ENCODE measurements around the gene TREML4. TPM values are rescaled to one million over a fixed set of nuclear protein-coding genes. Genes with fewer than 3 reads are reported as not detected.

The TREML4 gene, protein sequence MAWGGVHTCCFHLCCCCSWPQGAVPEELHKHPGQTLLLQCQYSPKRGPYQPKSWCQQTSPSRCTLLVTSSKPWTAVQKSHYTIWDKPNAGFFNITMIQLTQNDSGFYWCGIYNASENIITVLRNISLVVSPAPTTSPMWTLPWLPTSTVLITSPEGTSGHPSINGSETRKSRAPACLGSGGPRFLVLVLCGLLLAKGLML
- not detected in 2 replicates for total RNA-seq

DNA sequence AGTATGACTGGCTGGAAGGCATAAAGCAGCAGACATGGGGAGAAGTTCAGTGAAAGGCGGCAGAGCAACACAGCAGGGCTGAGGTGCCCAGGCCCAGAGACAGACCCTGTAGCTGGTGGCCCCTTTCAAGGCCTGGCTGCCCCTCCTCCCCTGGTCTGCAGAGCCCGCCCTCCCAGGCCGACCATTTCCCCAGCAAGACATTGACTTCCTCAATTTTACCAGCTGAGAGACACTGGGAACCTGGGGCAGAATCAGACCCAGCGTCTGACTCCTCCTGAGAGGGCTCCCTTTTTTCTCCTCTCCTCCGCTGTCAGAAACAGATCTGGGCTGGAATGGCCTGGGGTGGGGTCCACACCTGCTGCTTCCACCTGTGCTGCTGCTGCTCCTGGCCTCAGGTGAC lies at the start of gene TREML4:
Gene TREML4 (plus strand): TSS at position 254 of the 400 bp plus-strand sequence. CDS start 79 bp downstream, at position 333.
- H3K4me1 ChIP-seq (ENCODE audit: insufficient read depth, low read length), result no peaks in the 10 kb centered on the region
- no peak within 1 kb of the TSS for H3K27ac ChIP-seq (ENCODE audit: low read depth, low read length)
- peaks cover 13% of the 10 kb centered on the region for H3K27me3 ChIP-seq (ENCODE audit: insufficient read depth, low read length)
- no peaks in the 10 kb centered on the region for H3K36me3 ChIP-seq (ENCODE audit: insufficient read depth, low read length)
- no peak for DNase-seq (ENCODE audit: insufficient read length, low spot score, missing footprints)
- no peaks in the 10 kb centered on the region for H4K20me1 ChIP-seq (ENCODE audit: insufficient read depth, low read length)
- H3K4me3 ChIP-seq (ENCODE audit: insufficient read depth, low read length), result no peak within 1 kb of the TSS
- H3K79me2 ChIP-seq (ENCODE audit: insufficient read depth, low read length), result no peaks in the 10 kb centered on the region
- H3K4me2 ChIP-seq (ENCODE audit: insufficient read depth, low read length), result no peak within 1 kb of the TSS
- no peaks in the 10 kb centered on the region for H3K9me3 ChIP-seq (ENCODE audit: low read depth, low read length)
- TF ChIP-seq, protein P1, sequence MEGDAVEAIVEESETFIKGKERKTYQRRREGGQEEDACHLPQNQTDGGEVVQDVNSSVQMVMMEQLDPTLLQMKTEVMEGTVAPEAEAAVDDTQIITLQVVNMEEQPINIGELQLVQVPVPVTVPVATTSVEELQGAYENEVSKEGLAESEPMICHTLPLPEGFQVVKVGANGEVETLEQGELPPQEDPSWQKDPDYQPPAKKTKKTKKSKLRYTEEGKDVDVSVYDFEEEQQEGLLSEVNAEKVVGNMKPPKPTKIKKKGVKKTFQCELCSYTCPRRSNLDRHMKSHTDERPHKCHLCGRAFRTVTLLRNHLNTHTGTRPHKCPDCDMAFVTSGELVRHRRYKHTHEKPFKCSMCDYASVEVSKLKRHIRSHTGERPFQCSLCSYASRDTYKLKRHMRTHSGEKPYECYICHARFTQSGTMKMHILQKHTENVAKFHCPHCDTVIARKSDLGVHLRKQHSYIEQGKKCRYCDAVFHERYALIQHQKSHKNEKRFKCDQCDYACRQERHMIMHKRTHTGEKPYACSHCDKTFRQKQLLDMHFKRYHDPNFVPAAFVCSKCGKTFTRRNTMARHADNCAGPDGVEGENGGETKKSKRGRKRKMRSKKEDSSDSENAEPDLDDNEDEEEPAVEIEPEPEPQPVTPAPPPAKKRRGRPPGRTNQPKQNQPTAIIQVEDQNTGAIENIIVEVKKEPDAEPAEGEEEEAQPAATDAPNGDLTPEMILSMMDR (IDR thresholded peaks at IDR 0.05; ENCODE audit: extremely low read depth, low read depth, low read length), result no peak
- H2AFZ ChIP-seq (ENCODE audit: low read length), result no peak within 1 kb of the TSS

DNA sequence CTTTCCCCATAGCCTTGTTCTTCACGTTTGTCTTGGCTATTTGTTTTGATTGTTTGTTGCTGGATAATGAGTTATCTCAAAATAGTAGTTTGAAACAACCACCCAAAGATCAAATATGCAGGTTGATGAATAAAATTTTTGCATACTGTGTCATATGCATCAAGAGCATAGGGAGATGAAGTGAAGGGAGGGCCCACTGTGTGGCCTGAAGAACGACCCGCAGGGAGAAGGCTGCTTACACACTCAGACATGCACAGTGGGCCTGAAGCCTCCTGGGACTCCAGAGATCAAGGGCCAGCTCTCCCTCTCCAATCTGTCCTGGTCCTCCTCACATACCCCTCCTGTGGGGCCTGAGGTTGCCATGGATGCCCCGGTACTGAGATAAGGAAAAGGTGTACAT lies 49.0 kb upstream of the TREML4 start:
- Histone ChIP-seq H3K4me2 (ENCODE audit: insufficient read depth, low read length) (no peak overlapping the region), H3K4me1 (ENCODE audit: insufficient read depth, low read length) (no peaks in the 10 kb centered on the region), H3K27ac (ENCODE audit: low read depth, low read length) (no peak overlapping the region), H3K27me3 (ENCODE audit: insufficient read depth, low read length) (no peaks in the 10 kb centered on the region), H3K79me2 (ENCODE audit: insufficient read depth, low read length) (no peaks in the 10 kb centered on the region), H3K9me3 (ENCODE audit: low read depth, low read length) (no peaks in the 10 kb centered on the region), H3K4me3 (ENCODE audit: insufficient read depth, low read length) (no peak overlapping the region), H3K36me3 (ENCODE audit: insufficient read depth, low read length) (no peaks in the 10 kb centered on the region), H4K20me1 (ENCODE audit: insufficient read depth, low read length) (no peaks in the 10 kb centered on the region), H2AFZ (ENCODE audit: low read length) (no peak overlapping the region)
- no peak for DNase-seq (ENCODE audit: insufficient read length, low spot score, missing footprints)
- TF ChIP-seq, protein P1 (IDR thresholded peaks at IDR 0.05; ENCODE audit: extremely low read depth, low read depth, low read length), result no peak

DNA sequence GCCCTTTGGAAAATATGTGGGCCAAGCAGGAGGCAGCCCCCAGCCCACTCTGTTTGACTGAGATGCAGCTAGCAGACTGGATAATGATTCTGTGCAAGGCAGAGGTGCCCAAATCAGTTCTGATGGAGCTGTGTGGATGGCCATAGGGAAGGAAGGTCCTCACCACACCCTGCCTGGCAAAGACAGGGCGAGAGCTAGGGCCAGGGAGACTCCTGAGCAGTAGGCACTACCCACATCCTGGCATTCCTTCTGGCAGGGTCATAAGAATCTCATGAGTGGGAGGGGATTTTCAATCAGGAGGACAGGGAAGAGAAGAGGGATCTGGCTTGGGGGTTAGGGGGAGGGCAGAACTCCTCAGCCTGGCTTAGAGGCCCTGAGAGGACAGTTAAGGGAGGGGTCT lies 46.6 kb upstream of the TREML4 start:
- no peak overlapping the region for H3K27ac ChIP-seq (ENCODE audit: low read depth, low read length)
- H3K36me3 ChIP-seq (ENCODE audit: insufficient read depth, low read length), result no peaks in the 10 kb centered on the region
- no peak overlapping the region for H3K4me3 ChIP-seq (ENCODE audit: insufficient read depth, low read length)
- H4K20me1 ChIP-seq (ENCODE audit: insufficient read depth, low read length), result no peaks in the 10 kb centered on the region
- no peak overlapping the region for H3K4me2 ChIP-seq (ENCODE audit: insufficient read depth, low read length)
- no peaks in the 10 kb centered on the region for H3K27me3 ChIP-seq (ENCODE audit: insufficient read depth, low read length)
- no peak for DNase-seq (ENCODE audit: insufficient read length, low spot score, missing footprints)
- H3K9me3 ChIP-seq (ENCODE audit: low read depth, low read length), result no peaks in the 10 kb centered on the region
- no peaks in the 10 kb centered on the region for H3K4me1 ChIP-seq (ENCODE audit: insufficient read depth, low read length)
- H3K79me2 ChIP-seq (ENCODE audit: insufficient read depth, low read length), result no peaks in the 10 kb centered on the region
- TF ChIP-seq, protein P1 (IDR thresholded peaks at IDR 0.05; ENCODE audit: extremely low read depth, low read depth, low read length), result no peak
- H2AFZ ChIP-seq (ENCODE audit: low read length), result no peak overlapping the region

DNA sequence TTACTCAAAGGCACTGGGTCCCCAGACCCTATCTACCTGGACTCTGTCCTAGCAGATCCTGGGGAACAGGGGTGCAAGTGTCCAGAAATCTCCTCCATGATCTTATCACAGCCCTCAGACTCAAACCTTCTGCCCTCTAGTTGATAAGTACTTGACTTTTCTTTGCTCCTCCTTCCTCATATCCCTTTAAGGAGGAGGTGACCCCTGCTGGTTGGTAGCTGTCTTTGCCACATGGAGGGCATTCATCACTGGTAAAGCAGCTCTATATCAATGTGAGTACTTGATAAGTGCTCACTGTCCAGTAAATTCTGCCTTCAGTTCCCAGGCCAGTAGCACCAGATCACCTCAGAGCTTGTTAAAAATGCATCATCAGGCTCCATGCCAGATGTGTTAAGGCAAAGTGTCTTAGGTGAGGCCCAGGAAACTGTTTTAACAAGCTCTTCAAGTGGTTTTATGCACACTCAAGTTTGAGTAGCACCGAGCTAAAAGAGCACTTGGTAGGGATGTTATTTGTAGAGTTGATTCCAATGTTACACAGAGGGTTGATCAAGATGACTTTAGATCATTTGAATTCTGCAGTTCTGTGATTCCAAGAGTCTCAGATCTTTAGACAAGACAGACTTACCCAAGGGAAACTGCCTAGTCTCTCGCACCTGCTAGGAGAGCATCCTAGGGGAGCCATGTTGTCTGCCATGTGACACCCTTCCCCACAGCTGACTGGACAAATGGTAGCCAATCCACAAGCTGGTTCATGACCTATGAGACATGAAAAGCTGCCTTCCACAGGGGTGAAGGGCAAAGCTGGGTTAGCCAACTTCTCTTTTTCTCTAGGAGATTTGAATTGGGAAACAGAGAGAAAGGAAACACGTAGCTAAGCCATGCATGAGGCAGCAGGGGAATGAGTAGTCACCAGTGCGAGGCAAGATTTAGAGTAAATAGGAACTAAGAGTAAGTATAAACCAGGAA lies 45.8 kb upstream of the TREML4 start:
- H2AFZ ChIP-seq (ENCODE audit: low read length), result no peak overlapping the region
- H4K20me1 ChIP-seq (ENCODE audit: insufficient read depth, low read length), result no peaks in the 10 kb centered on the region
- no peaks in the 10 kb centered on the region for H3K27me3 ChIP-seq (ENCODE audit: insufficient read depth, low read length)
- H3K4me1 ChIP-seq (ENCODE audit: insufficient read depth, low read length), result no peaks in the 10 kb centered on the region
- no peaks in the 10 kb centered on the region for H3K9me3 ChIP-seq (ENCODE audit: low read depth, low read length)
- TF ChIP-seq, protein P1 (IDR thresholded peaks at IDR 0.05; ENCODE audit: extremely low read depth, low read depth, low read length), result peak; percentile 78
- H3K79me2 ChIP-seq (ENCODE audit: insufficient read depth, low read length), result no peaks in the 10 kb centered on the region
- DNase-seq (ENCODE audit: insufficient read length, low spot score, missing footprints), result peak; percentile 89
- no peak overlapping the region for H3K27ac ChIP-seq (ENCODE audit: low read depth, low read length)
- no peak overlapping the region for H3K4me2 ChIP-seq (ENCODE audit: insufficient read depth, low read length)
- no peak overlapping the region for H3K4me3 ChIP-seq (ENCODE audit: insufficient read depth, low read length)
- no peaks in the 10 kb centered on the region for H3K36me3 ChIP-seq (ENCODE audit: insufficient read depth, low read length)
